COLO668 (cell line): ENCODE data around the gene PCDH7.

Experiments used
- DNase-seq: peaks from one replicate; lab custom pipeline; 2025; ENCODE audit not compliant: unreplicated experiment; lab: John Stamatoyannopoulos, UW

PCDH7 gene, protein sequence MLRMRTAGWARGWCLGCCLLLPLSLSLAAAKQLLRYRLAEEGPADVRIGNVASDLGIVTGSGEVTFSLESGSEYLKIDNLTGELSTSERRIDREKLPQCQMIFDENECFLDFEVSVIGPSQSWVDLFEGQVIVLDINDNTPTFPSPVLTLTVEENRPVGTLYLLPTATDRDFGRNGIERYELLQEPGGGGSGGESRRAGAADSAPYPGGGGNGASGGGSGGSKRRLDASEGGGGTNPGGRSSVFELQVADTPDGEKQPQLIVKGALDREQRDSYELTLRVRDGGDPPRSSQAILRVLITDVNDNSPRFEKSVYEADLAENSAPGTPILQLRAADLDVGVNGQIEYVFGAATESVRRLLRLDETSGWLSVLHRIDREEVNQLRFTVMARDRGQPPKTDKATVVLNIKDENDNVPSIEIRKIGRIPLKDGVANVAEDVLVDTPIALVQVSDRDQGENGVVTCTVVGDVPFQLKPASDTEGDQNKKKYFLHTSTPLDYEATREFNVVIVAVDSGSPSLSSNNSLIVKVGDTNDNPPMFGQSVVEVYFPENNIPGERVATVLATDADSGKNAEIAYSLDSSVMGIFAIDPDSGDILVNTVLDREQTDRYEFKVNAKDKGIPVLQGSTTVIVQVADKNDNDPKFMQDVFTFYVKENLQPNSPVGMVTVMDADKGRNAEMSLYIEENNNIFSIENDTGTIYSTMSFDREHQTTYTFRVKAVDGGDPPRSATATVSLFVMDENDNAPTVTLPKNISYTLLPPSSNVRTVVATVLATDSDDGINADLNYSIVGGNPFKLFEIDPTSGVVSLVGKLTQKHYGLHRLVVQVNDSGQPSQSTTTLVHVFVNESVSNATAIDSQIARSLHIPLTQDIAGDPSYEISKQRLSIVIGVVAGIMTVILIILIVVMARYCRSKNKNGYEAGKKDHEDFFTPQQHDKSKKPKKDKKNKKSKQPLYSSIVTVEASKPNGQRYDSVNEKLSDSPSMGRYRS (N-terminal part only)

DNA sequence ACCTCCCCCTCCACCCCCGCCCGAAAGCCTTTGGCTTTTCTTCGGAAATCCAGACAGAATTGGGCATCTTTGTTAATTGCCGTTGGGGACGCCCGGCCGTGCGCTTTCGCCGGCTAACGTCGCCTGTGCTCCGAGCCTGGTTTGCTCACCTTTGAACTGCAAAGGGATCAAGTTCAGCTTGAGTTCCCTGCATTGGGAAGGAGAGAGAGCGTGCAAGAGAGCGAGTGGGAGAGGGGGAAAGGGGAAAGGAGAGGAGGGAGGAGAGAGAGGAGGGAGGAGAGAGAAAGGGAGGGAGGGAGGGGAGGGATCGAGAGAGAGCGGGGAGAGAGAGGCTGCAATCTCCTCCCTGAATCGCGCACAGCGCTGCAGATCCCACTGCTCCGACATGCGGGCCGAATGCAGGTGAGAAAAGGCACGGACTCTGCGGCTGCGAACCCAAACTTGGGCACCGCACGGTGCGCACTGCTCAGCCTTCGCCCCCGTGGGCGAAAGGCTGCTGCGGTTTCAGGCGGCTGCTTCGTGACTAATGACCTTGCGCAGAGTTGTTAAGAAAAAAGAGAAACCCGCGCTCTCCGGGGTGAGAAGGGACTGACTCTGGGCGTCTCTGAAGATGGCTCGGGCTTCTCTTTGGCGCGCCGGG is at the start of gene PCDH7:
TSS of gene PCDH7 (plus strand) at position 349 of the 640 bp plus-strand sequence. CDS start 1,054 bp downstream, outside the sequence.
- peak; percentile 55 for DNase-seq

DNA sequence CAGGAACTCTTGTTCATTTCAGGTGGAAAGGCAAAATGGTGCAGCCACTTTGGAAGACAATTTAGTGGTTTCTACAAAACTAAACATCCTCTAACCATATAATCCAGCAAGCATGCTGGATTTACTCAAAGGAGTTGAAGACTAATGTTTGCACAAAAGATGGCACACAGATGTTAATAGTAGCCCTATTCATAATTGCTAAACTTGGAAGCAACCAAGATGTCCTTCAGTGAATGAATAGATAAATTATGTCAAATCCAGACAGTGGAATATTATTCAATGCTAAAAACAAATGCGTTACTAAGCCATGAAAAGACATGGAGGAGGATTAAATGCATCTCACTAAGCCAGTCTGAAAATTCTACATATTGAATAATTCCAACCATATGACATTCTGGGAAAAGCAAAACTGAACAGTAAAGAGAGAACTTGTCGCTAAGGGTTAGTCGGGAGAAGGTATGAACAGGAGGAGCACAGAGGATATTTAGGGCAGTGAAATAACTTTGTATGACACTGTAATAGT is 48.2 kb upstream of the PCDH7 start:
- no peak for DNase-seq

DNA sequence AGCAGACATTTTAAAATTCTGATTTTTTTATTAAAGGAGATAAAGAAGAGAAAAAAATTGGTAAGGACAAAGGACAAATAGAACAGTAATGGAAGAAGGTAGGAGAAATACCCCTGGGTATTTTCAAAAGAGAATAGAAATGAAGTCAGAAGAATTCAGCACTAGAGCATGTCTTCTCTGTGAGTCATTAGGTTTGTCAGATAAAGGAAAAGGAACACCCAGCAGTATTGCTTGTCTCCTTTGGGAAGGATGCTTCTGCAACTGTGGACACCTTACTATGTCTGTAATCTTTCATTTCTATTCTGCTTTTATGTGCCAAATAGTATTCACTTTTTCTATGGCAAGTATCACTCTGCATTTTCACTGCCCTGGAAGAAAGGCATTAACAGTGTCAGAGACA is 24.0 kb upstream of the PCDH7 start:
- no peak for DNase-seq

DNA sequence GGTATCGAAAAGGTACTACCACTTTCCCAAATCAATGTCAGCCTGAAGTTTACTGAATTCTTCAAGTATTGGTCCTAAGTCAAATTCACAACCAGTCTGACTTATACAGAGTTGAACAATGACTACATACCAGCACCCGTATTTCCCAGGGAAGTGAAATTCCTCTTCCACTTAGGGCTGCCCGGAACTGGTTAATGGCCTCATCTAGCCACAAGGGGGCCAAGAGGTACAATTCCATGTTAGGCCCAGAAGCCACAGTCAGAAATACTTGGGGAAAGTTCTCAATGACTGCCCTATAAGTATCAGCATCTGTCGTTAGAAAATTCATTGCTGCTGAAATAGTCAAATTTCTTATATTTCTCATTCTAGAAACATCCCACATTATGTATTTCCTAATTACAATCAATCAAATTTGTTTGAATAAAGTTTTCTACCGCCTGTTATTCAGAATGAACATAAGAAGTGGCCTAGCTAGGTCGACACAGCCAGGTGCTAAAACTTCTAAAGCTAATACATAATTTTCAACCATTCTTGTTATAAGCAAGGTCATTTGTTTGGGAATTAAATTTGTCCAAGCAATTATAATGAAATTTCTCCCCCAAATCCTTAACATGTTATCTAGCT is 5.6 kb upstream of the PCDH7 start:
- peak; percentile 37 for DNase-seq

DNA sequence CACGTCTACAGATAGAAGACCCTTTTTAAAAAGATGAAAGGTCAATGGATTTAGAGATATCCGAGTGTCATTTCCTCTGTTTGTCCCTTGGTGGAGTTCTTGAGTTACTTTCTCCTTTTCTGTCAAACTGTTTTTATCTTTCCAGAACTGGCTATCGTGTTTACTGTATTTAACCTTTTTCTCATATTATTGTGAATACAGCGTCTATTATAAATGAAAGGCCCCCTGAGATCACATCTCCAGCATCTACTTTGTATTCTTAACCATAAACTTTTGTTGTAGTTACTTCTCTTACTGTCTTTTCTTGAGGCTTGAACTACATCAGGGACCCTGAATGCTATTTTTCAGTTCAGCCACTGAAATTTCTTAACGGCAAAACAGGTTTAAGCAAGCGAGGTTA is 4.0 kb upstream of the PCDH7 start:
- no peak for DNase-seq

DNA sequence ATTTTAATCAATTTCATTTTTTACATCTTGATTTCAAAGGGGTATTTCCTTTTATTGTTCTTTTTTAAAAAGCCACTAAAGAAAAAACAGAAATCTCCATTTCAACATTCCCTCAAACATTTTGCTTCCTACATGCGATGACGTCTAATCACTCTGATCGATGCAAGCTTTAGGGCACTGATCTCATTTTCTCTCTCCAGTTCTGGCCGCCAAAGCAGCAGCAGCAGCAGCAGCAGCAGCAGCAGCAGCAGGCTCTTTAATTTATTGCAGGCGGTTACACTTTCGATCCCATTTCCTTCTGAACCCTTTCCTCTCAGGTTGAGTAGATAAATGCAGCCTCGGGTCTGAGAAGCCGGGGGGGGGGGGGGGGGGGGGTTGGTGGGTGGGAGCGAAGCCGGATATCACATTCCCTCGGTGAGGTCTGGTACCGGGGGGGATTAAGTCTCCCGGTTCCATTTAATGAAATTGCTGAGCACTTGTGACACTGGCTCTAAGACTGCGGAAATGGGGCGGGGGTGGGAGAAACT is 3.4 kb upstream of the PCDH7 start:
- peak; percentile 25 for DNase-seq

DNA sequence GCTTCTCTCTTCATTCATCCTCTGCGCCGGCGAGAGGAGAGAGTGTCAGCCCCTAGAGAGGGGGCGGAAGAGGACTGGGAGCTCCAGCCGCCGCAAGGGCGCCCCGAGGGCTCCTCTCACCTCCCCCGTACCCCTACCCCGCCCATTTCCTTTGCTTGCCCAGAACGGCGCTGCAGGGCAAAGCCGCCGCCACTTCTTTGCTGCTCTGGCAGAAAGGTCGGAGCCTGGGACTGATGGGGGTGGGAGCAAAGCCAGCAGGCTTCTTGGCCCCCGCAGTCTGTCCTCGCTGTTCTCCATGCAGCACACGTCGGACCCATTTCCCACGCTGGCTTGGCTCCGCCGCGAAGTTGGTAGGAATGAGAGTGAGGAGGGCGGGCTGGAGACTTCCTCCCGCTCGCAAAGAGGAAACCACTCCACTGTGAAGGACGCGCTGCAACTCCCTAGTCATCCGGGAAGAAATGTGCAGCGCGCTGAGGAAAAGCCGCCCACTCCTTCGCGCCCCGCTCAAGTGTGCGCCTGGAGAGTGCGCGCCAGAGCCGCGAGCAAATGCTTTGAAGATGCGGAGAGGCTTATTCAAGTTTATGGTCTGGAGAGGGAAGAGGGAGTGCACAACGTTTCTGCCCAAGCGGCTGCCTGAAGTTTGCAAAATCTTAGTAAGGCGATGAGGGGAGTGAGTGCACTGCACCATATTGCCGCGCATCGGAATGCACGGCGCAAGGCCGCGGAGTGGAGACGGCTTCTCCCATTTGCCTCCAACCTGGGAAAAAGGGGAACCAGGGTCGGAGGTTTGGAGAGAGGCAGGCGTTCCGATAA is 2.8 kb upstream of the PCDH7 start:
- peak; percentile 46 for DNase-seq

DNA sequence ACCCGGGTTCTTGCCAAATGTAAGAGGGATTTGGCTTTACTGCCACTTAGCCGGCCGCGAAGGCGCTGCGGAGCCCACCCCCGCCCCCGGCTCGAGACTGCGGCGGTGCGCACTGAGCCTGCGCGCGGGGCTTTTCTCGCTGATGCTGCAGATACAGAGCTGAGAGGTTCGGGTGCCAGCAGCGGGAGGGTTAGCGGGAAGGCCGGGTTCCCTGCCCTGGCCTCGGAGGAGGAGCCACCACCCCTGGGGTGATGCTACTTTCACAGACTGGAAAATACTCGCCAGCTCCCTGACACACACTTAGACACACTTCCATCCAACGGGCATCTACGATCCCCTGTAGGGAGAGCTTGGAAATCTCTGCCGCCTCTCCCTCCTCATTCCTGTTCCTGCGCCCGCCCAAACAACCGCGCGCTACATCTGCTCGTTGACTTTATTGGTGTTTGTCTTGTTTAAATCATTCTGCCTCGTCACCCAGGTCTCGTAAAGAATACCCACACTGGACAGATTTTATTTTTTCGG is 2.1 kb upstream of the PCDH7 start:
- DNase-seq = peak; percentile 55

DNA sequence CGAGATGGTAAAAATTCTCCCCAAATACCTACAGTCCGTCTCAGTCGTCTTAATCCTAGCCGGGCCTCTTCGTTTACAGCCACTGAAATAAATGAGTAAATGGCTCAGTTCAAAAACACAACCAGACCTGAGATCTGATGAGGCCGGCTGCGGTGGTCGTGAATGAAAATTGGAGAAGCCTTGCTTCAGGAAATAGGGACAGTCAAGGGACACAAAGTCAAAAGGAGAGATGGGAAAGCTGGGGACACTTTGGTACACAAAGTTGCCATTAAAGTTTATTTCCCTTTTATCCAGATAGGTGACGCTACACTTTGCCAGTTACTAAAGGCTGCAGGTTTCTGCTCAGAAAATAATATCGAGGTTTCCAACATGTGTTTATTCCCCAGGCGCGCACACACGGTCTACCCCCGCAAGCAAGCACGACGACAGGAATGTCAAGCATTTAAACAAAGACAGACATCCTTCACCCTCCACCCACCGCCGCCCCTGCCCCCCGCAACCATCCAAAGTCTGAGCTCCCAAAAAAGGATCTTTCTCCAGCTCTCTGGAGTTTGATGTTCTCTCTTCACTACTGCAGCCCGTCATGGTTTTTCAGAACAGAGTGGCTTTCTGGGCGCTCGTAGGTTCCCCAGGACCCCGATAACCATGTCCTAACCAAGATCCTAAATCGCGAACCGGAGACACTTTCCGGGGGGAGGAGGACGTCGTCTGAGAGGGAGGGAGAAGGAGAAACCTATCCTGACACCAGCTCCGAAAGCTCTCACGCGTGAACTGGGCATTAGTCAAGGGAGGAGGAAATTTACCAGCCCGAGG is 1.3 kb upstream of the PCDH7 start:
- DNase-seq = no peak

DNA sequence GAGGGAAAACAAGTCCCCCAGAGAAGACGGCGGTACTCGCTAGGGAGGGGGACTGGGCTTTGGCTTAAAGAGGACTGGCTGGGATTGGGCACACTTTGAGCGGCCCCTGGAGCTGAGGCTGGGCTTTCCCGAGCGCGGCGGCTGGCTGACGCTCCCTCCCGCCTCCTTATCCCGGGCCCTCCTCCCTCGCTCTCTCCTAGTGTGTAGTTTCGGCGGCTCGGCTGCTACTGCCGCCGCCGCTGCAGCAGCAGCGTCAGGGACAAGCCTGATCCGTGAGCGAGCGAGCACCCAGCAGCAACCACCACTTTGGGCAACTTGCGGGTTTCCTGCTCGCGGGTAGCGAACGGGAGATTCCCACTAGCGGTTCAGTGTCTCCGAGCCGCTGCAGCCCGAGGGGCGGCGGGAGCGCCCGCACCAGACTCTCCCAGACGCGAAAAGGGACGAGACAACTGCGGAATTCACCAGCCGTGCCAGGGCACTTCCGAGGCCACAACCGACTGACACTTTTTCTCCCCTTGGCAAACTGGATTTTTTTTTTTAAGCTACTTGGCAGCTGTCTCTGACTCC is 632 bp upstream of the PCDH7 start:
- DNase-seq = peak; percentile 60

DNA sequence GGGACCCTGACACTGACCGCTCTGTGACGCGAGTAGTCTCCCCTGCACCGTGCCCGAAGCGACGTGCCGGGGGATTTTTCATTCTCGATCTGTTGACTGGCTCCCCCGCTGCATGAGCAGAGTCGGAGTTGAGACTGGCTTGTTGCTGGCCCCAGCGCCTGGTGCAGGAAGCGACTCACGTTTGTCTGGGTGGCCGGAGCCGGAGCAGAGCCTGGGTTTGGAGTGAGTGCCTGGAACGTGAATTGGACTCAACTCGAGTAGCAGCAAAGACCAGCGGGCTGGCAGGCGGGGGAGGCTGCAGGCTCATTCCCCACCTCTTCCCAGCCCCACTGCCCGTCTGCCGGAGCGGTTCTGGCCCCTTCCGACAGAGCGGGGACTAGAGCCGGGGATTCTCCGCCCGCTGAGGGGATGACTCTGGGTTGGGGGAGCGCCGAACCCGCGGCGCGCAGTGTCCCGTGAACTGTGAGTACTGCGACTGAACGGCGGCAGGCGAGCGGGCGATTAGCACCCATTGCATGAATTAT is 554 bp downstream of the PCDH7 start:
- DNase-seq = peak; percentile 64

DNA sequence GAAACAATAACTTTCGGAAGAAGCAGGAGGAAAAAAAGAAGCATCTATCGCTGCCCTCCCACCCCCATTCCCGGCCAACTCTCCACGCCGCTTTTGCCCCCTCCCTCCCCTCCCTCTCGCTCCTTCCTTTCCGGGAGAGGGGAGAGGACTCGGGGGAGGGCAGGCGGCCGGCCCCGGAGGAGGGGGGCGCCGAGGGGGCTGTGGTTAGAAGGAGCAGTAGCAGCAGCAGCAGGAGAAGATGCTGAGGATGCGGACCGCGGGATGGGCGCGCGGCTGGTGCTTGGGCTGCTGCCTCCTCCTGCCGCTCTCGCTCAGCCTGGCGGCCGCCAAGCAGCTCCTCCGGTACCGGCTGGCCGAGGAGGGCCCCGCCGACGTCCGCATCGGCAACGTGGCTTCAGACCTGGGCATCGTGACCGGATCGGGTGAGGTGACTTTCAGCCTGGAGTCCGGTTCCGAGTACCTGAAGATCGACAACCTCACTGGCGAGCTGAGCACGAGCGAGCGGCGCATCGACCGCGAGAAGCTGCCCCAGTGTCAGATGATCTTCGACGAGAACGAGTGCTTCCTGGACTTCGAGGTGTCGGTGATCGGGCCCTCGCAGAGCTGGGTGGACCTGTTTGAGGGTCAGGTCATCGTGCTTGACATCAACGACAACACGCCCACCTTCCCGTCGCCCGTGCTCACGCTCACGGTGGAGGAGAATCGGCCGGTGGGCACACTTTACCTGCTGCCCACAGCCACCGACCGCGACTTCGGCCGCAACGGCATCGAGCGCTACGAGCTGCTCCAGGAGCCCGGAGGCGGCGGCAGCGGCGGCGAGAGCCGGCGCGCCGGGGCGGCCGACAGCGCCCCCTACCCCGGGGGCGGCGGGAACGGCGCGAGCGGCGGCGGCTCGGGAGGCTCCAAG is 1.3 kb downstream of the PCDH7 start:
- DNase-seq = peak; percentile 80

DNA sequence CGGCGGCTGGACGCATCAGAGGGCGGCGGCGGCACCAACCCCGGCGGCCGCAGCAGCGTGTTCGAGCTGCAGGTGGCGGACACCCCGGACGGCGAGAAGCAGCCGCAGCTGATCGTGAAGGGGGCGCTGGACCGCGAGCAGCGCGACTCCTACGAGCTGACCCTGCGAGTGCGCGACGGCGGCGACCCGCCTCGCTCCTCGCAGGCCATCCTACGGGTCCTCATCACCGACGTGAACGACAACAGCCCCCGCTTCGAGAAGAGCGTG is 1.9 kb downstream of the PCDH7 start:
- DNase-seq = no peak

DNA sequence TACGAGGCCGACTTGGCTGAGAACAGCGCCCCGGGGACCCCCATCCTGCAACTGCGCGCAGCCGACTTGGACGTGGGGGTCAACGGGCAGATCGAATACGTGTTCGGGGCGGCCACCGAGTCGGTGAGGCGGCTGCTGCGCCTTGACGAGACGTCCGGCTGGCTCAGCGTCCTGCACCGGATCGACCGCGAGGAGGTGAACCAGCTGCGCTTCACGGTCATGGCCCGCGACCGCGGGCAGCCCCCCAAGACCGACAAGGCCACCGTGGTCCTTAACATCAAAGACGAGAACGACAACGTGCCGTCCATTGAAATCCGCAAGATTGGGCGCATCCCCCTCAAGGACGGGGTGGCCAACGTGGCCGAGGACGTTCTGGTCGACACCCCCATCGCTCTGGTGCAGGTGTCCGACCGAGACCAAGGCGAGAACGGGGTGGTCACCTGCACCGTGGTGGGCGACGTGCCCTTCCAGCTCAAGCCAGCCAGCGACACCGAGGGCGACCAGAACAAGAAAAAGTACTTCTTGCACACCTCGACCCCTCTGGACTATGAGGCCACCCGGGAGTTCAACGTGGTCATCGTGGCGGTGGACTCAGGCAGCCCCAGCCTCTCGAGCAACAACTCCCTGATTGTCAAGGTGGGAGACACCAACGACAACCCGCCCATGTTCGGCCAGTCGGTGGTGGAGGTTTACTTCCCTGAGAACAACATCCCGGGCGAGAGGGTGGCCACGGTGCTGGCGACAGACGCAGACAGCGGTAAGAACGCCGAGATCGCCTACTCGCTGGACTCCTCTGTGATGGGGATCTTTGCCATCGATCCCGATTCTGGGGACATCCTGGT is 2.4 kb downstream of the PCDH7 start:
- DNase-seq = no peak

DNA sequence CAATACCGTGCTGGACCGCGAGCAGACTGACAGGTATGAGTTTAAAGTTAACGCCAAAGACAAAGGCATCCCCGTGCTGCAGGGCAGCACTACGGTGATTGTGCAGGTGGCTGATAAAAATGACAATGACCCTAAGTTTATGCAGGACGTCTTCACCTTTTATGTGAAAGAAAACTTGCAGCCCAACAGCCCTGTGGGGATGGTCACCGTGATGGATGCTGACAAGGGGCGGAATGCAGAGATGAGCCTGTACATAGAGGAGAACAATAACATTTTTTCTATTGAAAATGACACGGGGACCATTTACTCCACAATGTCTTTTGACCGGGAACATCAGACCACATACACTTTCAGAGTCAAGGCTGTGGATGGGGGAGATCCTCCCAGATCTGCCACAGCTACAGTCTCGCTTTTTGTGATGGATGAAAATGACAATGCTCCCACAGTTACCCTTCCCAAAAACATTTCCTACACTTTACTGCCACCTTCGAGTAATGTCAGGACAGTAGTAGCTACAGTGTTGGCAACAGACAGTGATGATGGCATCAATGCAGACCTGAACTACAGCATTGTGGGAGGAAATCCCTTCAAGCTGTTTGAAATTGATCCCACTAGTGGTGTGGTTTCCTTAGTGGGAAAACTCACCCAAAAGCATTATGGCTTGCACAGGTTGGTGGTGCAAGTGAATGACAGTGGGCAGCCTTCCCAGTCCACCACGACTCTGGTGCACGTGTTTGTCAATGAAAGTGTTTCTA is 3.2 kb downstream of the PCDH7 start:
- DNase-seq = no peak

DNA sequence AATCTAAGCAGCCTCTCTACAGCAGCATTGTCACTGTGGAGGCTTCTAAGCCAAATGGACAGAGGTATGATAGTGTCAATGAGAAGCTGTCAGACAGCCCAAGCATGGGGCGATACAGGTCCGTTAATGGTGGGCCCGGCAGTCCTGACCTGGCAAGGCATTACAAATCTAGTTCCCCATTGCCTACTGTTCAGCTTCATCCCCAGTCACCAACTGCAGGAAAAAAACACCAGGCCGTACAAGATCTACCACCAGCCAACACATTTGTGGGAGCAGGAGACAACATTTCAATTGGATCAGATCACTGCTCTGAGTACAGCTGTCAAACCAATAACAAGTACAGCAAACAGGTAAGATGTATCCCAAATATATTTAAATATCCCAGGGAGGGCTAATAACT is 4.1 kb downstream of the PCDH7 start:
- no peak for DNase-seq
